ENCODE measurements around the gene UBR2. TPM values are rescaled to one million over a fixed set of nuclear protein-coding genes. Genes with fewer than 3 reads are reported as not detected.

Gene UBR2
- total and polyA plus RNA-seq, 9 of the 15 experiments (the other 6 are each of a cell fraction or from before 2014, with no cell fraction given), result 9.1 to 38.9 (median 23.4) TPM

GRCh38 chr6:42563697-42564505 lies at the start of gene UBR2 (continued):
- TF ChIP-seq ZBTB40 (IDR thresholded peaks at IDR 0.05) (peak; percentile 91), ZBTB40 (CRISPR knock-in tag; IDR thresholded peaks at IDR 0.05) (no peak), NCOA4 (IDR thresholded peaks at IDR 0.05; ENCODE audit: partially characterized antibody) (no peak), ZBTB49 (CRISPR knock-in tag; IDR thresholded peaks at IDR 0.05; ENCODE audit: borderline replicate concordance) (peak; percentile 16; the same call in 1 of the 2 replicates), KDM2B (CRISPR knock-in tag; IDR thresholded peaks at IDR 0.05) (peak; percentile 55; the same call in 1 of the 2 replicates), STAT6 (CRISPR knock-in tag; IDR thresholded peaks at IDR 0.05) (peak; percentile 91; the same call in 1 of the 2 replicates), CHD1 (IDR thresholded peaks at IDR 0.05; ENCODE audit: low read length) (peak; percentile 78), PML (IDR thresholded peaks at IDR 0.05; ENCODE audit: low read length) (peak; percentile 88), ZBTB9 (CRISPR knock-in tag; IDR thresholded peaks at IDR 0.05) (peak; percentile 81), DACH1 (IDR thresholded peaks at IDR 0.05; ENCODE audit: partially characterized antibody) (peak; percentile 46), POU5F1 (IDR thresholded peaks at IDR 0.05; ENCODE audit: borderline replicate concordance, low read depth, low read length, partially characterized antibody) (peak; percentile 83)
